Epithelial cell of esophagus (primary cell): ENCODE data around the gene PGBD5.

ENCODE experiments used
- DNase-seq: peaks from one replicate; pipeline ENCODE4 v3.0.0; 2010; ENCODE audit warnings: low read depth
- H3K4me3 ChIP-seq: 2 replicates; pipeline ENCODE4 v1.5.1; 2011; ENCODE audit warnings: mild to moderate bottlenecking, low read length, control low read depth
- CTCF ChIP-seq: IDR thresholded peaks from 2 replicates; pipeline ENCODE4 v1.5.1; 2011; ENCODE audit warnings: low read depth, mild to moderate bottlenecking, low read length, control low read depth, inconsistent platforms; ENCODE audit not compliant: insufficient read depth; ENCODE audit errors: missing control alignments

PGBD5 gene

GRCh38 chr1:230368363-230368762 lies 57.8 kb downstream of the PGBD5 start:
- DNase-seq, result peak; percentile 62
- no peak overlapping the region for H3K4me3 ChIP-seq
- TF ChIP-seq CTCF, result no peak

- no peak for TF ChIP-seq CTCF
- DNase-seq, result no peak
- no peak overlapping the region for H3K4me3 ChIP-seq
These were observed 59.6 kb downstream of the PGBD5 start for GRCh38 chr1:230366504-230366915.

GRCh38 chr1:230365723-230366307 lies 60.3 kb downstream of the PGBD5 start:
- TF ChIP-seq CTCF, result no peak
- DNase-seq, result no peak
- H3K4me3 ChIP-seq, result no peak overlapping the region

- DNase-seq, result no peak
- TF ChIP-seq CTCF, result no peak
These were observed 63.2 kb downstream of the PGBD5 start for GRCh38 chr1:230362949-230363348.

GRCh38 chr1:230361941-230362340 lies 64.2 kb downstream of the PGBD5 start:
- DNase-seq, result no peak
- H3K4me3 ChIP-seq, result no peak overlapping the region
- no peak for TF ChIP-seq CTCF

More at GRCh38 chr1:230362949-230363348, 63.2 kb downstream of the PGBD5 start:
- H3K4me3 ChIP-seq, result no peak overlapping the region

GRCh38 chr1:230359992-230360668 lies 66.0 kb downstream of the PGBD5 start:
- TF ChIP-seq CTCF, result no peak
- DNase-seq, result peak; percentile 67
- H3K4me3 ChIP-seq, result no peak overlapping the region
